Natural killer cell (primary cell): ENCODE data around the gene PPP1R14D. TPM values are rescaled to one million over a fixed set of nuclear protein-coding genes. Genes with fewer than 3 reads are reported as not detected.

Experiments used
- ATAC-seq, 3 donors: fragments of 150-1000 bp in 2 of 3; fragments of 200-7000 bp in 1 of 3; cut with Tn5 transposase; 1 replicate in 1 of 3; 2 replicates in 2 of 3; pipeline ENCODE4 v1.10.0; 2021; ENCODE audit warnings: mild to moderate bottlenecking in 2 of 3, moderate library complexity in 2 of 3
- DNase-seq, 2 donors: peaks; one replicate each; pipeline versions ENCODE4 v3.0.0 to v3.0.0-alpha.2; 2013 to 2021; ENCODE audit warnings: mixed read lengths in 1 of 2
- H3K27ac ChIP-seq: one replicate; pipeline ENCODE4 v1.5.1; 2013; ENCODE audit warnings: mild to moderate bottlenecking, low read length
- H3K27me3 ChIP-seq: one replicate; pipeline ENCODE4 v1.6.1; 2013; ENCODE audit warnings: low read length; ENCODE audit not compliant: control insufficient read depth, insufficient read depth
- H3K36me3 ChIP-seq: one replicate; pipeline ENCODE4 v1.6.1; 2013; ENCODE audit warnings: low read length; ENCODE audit not compliant: control insufficient read depth, insufficient read depth
- H3K4me1 ChIP-seq: one replicate; pipeline ENCODE4 v1.6.1; 2013; ENCODE audit warnings: low read length; ENCODE audit not compliant: control insufficient read depth, insufficient read depth
- H3K4me3 ChIP-seq: one replicate; pipeline ENCODE4 v1.5.1; 2013; ENCODE audit warnings: low read length
- H3K9me3 ChIP-seq: one replicate; pipeline ENCODE4 v1.6.1; 2013; ENCODE audit warnings: low read length; ENCODE audit not compliant: control insufficient read depth, insufficient read depth
- H3K27ac Mint-ChIP-seq, 2 donors: one replicate each; pipeline ENCODE4 v1.8.0; 2022; ENCODE audit warnings: mild to moderate bottlenecking in 2 of 2, mixed read lengths in 2 of 2, moderate library complexity in 1 of 2
- H3K27me3 Mint-ChIP-seq, 2 donors: one replicate each; pipeline ENCODE4 v1.8.0; 2022; ENCODE audit warnings: low read depth in 2 of 2, mixed read lengths in 2 of 2
- H3K36me3 Mint-ChIP-seq: one replicate; pipeline ENCODE4 v1.8.0; 2022; ENCODE audit warnings: mixed read lengths
- H3K4me1 Mint-ChIP-seq, 2 donors: one replicate each; pipeline ENCODE4 v1.8.0; 2022; ENCODE audit warnings: mixed read lengths in 2 of 2
- H3K4me3 Mint-ChIP-seq: one replicate; pipeline ENCODE4 v1.8.0; 2022; ENCODE audit warnings: mild to moderate bottlenecking, moderate library complexity, mixed read lengths
- H3K9me3 Mint-ChIP-seq, 2 donors: one replicate each; pipeline ENCODE4 v1.8.0; 2022; ENCODE audit warnings: mixed read lengths in 2 of 2
- WGBS: methylation state at CpG from one replicate; pipeline ENCODE4 v1.1.7; 2013; ENCODE audit warnings: missing lambda C conversion rate; ENCODE audit not compliant: insufficient coverage; 5-methylcytosine and 5-hydroxymethylcytosine counted together
- intact Hi-C: fragments of 100-400 bp; cut with micrococcal nuclease; formaldehyde crosslinking; loops from one replicate; pipeline ENCODE4 v1.14.2; 2022
- total RNA-seq, 4 donors: library from RNA; stranded (reverse); fragments of 120-200 nt in 1 of 4; gene quantifications; one replicate each; pipeline versions ENCODE4 v1.2.3 to v1.2.4, GENCODE V29; 2013 to 2022
- TF ChIP-seq, protein P1 (sequence below): fragments of 200-600 bp; IDR thresholded peaks from one replicate; pipeline ENCODE4 v1.8.0; 2022; ENCODE audit warnings: antibody characterized with exemption

Gene PPP1R14D
- total RNA-seq, 3 donors from 2014 or later (not counting 1 experiment from before 2014, with no cell fraction given), result not detected

DNA sequence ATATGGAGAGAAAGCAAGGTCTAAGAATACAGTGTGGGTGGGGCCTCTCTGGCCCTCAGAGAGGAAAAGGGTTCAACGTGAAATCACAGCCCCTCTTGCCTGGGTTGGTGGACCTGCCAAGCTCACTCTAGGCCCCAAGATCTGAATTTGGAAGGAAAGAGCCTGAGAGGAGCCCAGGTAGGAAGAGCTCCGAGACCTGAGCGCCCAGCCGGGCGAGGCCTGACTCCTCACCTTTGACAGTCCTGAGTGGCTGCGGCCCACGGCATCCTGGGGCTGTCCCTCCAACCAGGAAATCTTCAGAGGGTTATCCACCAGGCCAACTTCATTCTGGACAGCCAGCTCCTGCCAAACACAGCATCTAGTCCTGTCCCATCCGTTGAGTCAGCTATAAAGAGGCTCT is 55.0 kb downstream of the PPP1R14D start:
- H3K27me3 Mint-ChIP-seq, result no peaks in the 10 kb centered on the region
- Histone ChIP-seq H3K4me1 (peaks cover 56% of the 10 kb centered on the region), H3K9me3 (no peaks in the 10 kb centered on the region), H3K4me3 (no peak overlapping the region), H3K27me3 (no peaks in the 10 kb centered on the region), H3K36me3 (peaks cover 37% of the 10 kb centered on the region), H3K27ac (no peak overlapping the region)
- H3K4me1 Mint-ChIP-seq, result peaks cover 34 to 51% of the 10 kb centered on the region in 2 donors
- 95% methylated on average over 8 of the region's 8 CpGs for WGBS
- ATAC-seq (no peak), DNase-seq (no peak)
- peaks cover 6% of the 10 kb centered on the region for H3K36me3 Mint-ChIP-seq
- intact Hi-C loops, result no loop called here
- no peak overlapping the region for H3K4me3 Mint-ChIP-seq
- H3K9me3 Mint-ChIP-seq, result no peaks in the 10 kb centered on the region
- no peak overlapping the region for H3K27ac Mint-ChIP-seq
- TF ChIP-seq, protein P1, sequence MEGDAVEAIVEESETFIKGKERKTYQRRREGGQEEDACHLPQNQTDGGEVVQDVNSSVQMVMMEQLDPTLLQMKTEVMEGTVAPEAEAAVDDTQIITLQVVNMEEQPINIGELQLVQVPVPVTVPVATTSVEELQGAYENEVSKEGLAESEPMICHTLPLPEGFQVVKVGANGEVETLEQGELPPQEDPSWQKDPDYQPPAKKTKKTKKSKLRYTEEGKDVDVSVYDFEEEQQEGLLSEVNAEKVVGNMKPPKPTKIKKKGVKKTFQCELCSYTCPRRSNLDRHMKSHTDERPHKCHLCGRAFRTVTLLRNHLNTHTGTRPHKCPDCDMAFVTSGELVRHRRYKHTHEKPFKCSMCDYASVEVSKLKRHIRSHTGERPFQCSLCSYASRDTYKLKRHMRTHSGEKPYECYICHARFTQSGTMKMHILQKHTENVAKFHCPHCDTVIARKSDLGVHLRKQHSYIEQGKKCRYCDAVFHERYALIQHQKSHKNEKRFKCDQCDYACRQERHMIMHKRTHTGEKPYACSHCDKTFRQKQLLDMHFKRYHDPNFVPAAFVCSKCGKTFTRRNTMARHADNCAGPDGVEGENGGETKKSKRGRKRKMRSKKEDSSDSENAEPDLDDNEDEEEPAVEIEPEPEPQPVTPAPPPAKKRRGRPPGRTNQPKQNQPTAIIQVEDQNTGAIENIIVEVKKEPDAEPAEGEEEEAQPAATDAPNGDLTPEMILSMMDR, result no peak

DNA sequence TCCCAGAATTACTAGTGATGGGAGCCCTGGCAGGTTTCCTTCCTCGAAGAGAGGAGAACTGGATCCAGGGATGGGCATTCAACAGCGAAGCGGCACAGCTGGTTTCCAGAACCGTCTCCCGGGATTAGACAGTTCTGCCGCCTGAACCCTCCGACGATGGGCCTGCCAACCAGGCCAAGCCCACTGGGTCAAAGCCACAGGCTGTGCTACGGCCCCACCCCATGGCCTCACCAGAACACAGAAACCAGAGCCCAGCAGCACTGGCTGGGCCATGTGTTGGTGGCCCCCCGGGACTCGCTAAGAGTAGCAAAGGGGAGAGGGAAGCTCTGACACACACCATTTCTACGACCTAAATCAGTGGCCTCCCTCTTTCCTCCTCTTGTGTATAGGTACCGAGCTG is 56.5 kb downstream of the PPP1R14D start:
- ATAC-seq, result no peak
- H3K27me3 Mint-ChIP-seq, result no peaks in the 10 kb centered on the region
- TF ChIP-seq, protein P1, result no peak
- H3K27ac Mint-ChIP-seq, result no peak overlapping the region
- WGBS, result 93% methylated on average over 11 of the region's 13 CpGs
- no peaks in the 10 kb centered on the region for H3K9me3 Mint-ChIP-seq
- H3K36me3 Mint-ChIP-seq, result peaks cover 6% of the 10 kb centered on the region
- Histone ChIP-seq H3K27me3 (no peaks in the 10 kb centered on the region), H3K4me3 (no peak overlapping the region), H3K4me1 (peaks cover 50% of the 10 kb centered on the region), H3K9me3 (no peaks in the 10 kb centered on the region), H3K36me3 (peaks cover 44% of the 10 kb centered on the region), H3K27ac (no peak overlapping the region)
- no peak for DNase-seq
- H3K4me1 Mint-ChIP-seq, result peaks cover 37 to 48% of the 10 kb centered on the region in 2 donors
- intact Hi-C loops, result no loop called here
- no peak overlapping the region for H3K4me3 Mint-ChIP-seq

DNA sequence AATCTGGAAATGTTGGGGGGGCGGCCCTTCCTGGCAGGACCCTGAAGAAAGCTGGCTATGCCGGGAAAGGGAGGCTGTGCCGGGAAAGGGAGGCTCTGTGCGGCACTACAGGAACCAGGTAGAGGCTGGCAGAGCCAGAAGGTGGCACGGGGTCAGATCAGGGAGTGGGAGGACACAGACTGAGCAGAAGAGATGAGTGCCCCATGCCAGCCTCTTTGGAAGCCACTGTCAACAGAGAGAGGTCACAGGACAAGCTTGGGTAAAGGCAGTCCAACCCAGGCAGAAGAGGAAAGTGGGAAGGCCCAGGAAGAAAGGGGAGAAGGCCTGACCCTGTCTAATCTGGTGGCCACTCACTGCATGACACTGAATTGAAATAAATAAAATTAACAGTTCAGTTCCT is 57.3 kb downstream of the PPP1R14D start:
- H3K27me3 ChIP-seq, result no peaks in the 10 kb centered on the region
- ATAC-seq, result no peak
- Mint-ChIP-seq H3K4me3 (no peak overlapping the region), H3K36me3 (peaks cover 6% of the 10 kb centered on the region), H3K27me3 (no peaks in the 10 kb centered on the region), H3K4me1 (peaks cover 33 to 43% of the 10 kb centered on the region in 2 donors), H3K27ac (peak overlapping the region in 1 of 2 donors; percentile 96), H3K9me3 (no peaks in the 10 kb centered on the region)
- intact Hi-C loops, result no loop called here
- H3K4me3 ChIP-seq, result no peak overlapping the region
- peaks cover 47% of the 10 kb centered on the region for H3K36me3 ChIP-seq
- no peak for DNase-seq
- over 99% methylated on average over 5 of the region's 5 CpGs for WGBS
- peaks cover 47% of the 10 kb centered on the region for H3K4me1 ChIP-seq
- no peaks in the 10 kb centered on the region for H3K9me3 ChIP-seq
- TF ChIP-seq, protein P1, result no peak
- no peak overlapping the region for H3K27ac ChIP-seq

DNA sequence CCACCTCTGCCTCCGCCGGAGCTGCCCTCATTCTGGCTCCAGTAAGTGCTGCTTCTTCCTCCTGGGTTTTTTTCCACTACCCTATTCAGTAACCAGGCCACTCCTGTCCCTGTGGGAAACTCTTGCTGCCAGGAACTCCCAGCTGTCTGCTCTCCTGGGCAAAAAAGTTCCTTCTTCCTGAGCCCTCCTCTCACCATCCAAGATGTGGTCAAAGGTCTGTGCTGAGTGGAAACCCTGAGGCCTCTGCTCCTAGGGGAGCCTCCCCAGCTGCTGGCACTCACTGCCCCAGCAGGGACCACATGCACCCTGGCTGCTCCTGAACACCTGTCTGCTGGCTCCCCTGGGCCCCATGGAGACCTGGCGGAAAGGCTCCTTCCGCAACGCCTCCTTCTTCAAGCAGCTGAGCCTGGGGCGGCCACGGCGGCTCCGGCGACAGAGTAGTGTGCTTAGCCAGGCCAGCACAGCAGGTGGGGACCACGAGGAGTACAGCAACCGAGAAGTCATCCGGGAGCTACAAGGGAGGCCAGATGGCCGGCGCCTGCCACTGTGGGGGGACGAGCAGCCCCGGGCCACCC is 58.3 kb downstream of the PPP1R14D start:
- TF ChIP-seq, protein P1, result no peak
- Histone ChIP-seq H3K9me3 (no peaks in the 10 kb centered on the region), H3K27me3 (no peaks in the 10 kb centered on the region), H3K4me3 (no peak overlapping the region), H3K27ac (peak overlapping the region; percentile 60), H3K36me3 (peaks cover 37% of the 10 kb centered on the region), H3K4me1 (peaks cover 47% of the 10 kb centered on the region)
- Mint-ChIP-seq H3K36me3 (peaks cover 6% of the 10 kb centered on the region), H3K4me3 (peak overlapping the region; percentile 77), H3K27ac (peak overlapping the region; percentile 86 to 96), H3K9me3 (no peaks in the 10 kb centered on the region), H3K4me1 (peaks cover 37 to 48% of the 10 kb centered on the region in 2 donors), H3K27me3 (no peaks in the 10 kb centered on the region)
- no peak for DNase-seq
- ATAC-seq, result no peak
- 72% methylated on average over 17 of the region's 17 CpGs for WGBS
- intact Hi-C loops, result no loop called here
